GM10847 (cell line): ENCODE measurements around the gene LCN10.

ENCODE experiments used
- POLR2A ChIP-seq: IDR thresholded peaks from 2 replicates; pipeline ENCODE4 v1.6.1; 2011; ENCODE audit not compliant: insufficient read length; ENCODE audit errors: extremely low read depth

The LCN10 gene

GRCh38 chr9:136773386-136774044 is 30.8 kb upstream of the LCN10 start:
- no peak for TF ChIP-seq POLR2A

GRCh38 chr9:136771907-136772415 is 29.2 kb upstream of the LCN10 start:
- TF ChIP-seq POLR2A, result no peak

- TF ChIP-seq POLR2A, result no peak
Measured at GRCh38 chr9:136769710-136770191, 27.0 kb upstream of the LCN10 start.

GRCh38 chr9:136765041-136765440 is 22.3 kb upstream of the LCN10 start:
- TF ChIP-seq POLR2A, result no peak

GRCh38 chr9:136764301-136764891 is 21.7 kb upstream of the LCN10 start, which contains the start of gene LCN15:
Gene LCN15, minus strand, starts transcription at chr9:136764518. Its CDS starts 30 bp downstream, at chr9:136764488.
- TF ChIP-seq POLR2A, result no peak

- TF ChIP-seq POLR2A, result no peak
Measured at GRCh38 chr9:136763649-136764035, 20.9 kb upstream of the LCN10 start.

GRCh38 chr9:136762915-136763648 is 20.3 kb upstream of the LCN10 start:
- no peak for TF ChIP-seq POLR2A

GRCh38 chr9:136762221-136762691 is 19.5 kb upstream of the LCN10 start:
- no peak for TF ChIP-seq POLR2A

- TF ChIP-seq POLR2A, result no peak
Measured at GRCh38 chr9:136761545-136761981, 18.8 kb upstream of the LCN10 start.

- no peak for TF ChIP-seq POLR2A
Measured at GRCh38 chr9:136760424-136760823, 17.7 kb upstream of the LCN10 start.

- TF ChIP-seq POLR2A, result no peak
Measured at GRCh38 chr9:136759436-136760325, 16.9 kb upstream of the LCN10 start.

- no peak for TF ChIP-seq POLR2A
Measured at GRCh38 chr9:136759001-136759400, 16.3 kb upstream of the LCN10 start.

- no peak for TF ChIP-seq POLR2A
Measured at GRCh38 chr9:136757751-136758140, 15.0 kb upstream of the LCN10 start.

- no peak for TF ChIP-seq POLR2A
Measured at GRCh38 chr9:136757328-136757727, 14.6 kb upstream of the LCN10 start.

GRCh38 chr9:136756836-136757235 is 14.1 kb upstream of the LCN10 start:
- TF ChIP-seq POLR2A, result no peak
